IPS-11a (cell line): ENCODE measurements around the gene RBM22.
A peak's percentile ranks its signal among the peaks of the same experiment; 100 is the strongest.

Experiments
- H3K4me3 ChIP-seq: one replicate; pipeline ENCODE4 v1.5.1; 2013; ENCODE audit warnings: low read depth, low read length, control low read depth

RBM22 gene

GRCh38 chr5:150672884-150673275 is 28.0 kb downstream of the RBM22 start:
- peak overlapping the region; percentile 89 for H3K4me3 ChIP-seq

DNA sequence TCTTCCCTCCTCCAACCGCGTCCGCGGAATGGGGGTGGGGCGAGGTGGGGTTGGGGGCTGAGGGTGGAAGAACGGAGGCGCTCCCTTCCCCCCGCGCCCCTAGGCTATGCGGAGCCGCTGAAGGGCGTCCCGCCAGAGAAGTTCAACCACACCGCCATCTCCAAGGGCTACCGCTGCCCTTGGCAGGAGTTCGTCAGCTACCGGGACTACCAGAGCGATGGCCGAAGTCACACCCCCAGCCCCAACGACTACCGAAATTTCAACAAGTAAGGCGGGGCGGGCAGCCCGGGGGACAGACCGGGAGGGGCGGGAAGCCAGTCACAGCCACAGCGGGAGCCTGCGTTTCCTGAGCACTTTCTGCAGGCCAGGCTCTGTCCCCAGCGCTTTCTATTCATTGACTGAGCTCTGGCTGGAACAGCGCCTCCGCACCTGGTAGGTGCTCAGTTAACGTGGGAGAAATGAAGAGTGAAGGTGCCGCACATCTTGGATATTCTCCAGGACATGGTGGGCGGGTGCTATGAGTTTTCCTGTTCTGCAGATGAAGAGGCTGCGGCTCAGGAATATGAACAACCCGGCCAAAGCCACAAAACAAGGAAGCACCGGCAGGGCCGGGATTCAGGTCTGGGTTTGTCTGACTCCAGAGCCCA is 28.5 kb downstream of the RBM22 start:
- peak overlapping the region; percentile 89 for H3K4me3 ChIP-seq

DNA sequence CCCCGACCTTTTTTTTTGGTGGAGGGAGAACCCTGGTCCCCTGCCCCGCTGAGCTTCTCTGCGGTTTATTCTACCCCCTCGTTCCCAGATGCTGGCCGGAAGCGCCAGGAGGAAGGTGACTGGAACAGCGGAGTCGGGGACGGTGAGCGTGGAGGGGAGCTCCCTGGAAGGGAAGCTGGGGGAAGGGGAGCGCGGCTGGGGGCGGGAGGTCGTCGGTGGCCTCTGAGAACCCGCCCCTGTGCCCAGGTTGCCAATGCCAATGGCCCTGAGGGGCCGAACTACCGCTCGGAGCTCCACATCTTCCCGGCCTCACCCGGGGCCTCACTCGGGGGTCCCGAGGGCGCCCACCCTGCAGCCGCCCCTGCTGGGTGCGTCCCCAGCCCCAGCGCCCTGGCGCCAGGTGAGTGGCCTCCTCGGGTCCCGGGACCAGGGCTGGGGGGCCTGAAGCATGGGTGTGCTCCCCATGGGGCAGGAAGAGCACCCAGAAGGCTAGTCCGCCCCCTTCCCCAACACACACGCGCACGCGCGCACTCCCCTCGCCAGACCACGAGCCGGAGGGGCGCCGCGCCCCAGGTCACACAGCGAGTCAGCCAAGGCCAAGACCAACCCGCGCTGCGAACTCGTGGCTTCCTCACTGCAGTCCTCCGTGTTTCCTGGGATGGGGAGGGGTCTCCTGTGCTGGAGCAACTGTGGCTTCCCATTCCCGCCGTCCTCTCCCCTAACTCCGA is 29.2 kb downstream of the RBM22 start:
- peak overlapping the region; percentile 89 for H3K4me3 ChIP-seq

GRCh38 chr5:150670948-150671310 is 29.9 kb downstream of the RBM22 start:
- H3K4me3 ChIP-seq = peak overlapping the region; percentile 89

DNA sequence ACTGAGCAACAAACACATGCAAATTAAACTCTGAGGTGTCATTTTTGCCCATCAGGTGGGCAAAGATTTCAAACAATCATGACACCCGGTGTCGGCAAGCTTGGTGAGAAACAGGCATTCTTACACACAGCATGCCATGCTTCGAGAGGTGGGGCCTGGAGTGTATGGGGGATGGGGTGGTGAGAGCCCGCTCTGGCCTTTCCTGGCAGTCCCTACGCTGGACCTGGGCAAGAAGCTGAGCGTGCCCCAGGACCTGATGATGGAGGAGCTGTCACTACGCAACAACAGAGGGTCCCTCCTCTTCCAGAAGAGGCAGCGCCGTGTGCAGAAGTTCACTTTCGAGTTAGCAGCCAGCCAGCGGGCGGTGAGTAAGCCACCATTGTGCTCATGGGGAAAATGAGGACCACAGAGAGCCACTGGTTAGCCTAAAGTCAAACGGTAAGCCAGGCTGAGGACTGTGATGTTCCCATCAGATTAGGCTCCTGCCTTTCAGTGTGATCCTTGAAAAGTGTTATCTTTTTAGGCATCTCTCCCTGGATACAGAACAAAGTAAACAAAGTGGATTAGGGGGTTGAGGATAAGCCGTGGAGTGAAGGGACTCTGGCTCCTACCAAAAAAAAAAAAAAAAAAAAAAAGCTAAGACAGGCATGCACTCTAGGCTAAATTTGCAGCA is 30.5 kb downstream of the RBM22 start:
- no peak overlapping the region for H3K4me3 ChIP-seq

GRCh38 chr5:150665044-150665443 is 35.8 kb downstream of the RBM22 start:
- H3K4me3 ChIP-seq = no peak overlapping the region

- H3K4me3 ChIP-seq = no peak overlapping the region
Measured at GRCh38 chr5:150663936-150664335, 36.9 kb downstream of the RBM22 start.

- H3K4me3 ChIP-seq = no peak overlapping the region
Measured at GRCh38 chr5:150662731-150663516, 37.9 kb downstream of the RBM22 start.

DNA sequence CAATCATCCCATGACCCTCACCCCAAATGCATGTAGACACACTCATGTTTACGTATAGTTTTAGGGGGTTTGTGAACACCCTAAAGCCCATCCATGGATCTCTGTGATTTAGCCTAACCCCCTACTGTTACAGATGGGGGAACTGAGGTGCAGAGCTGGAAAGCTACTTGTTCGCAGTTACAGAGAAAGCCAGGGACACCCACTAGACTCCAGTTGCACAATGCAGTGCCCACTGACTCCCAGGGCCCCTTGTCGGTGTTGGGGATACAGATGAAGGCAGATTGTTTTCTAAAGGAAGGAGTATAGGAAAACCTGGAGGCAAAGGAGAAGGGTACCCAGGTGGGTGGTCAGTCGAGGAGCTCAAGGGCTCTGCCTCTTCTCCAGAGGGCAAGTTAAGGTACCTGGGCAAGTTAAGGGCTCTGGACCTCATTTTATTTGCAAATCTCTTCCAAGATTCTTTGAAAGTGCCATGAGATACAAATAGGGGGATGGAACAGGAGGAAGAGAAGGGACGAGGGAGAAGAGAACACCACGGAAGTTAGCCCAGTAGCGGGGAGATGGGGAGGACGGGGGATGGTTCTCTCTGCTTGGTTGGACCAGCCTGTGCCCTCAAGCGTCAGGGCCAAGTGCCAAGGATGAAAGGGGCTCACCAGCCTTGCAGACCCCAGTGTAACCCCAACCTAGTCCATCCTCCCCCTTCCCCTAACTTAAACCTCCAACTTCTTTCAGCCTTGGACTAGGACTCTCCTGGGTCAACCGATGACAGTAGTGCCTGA is 38.9 kb downstream of the RBM22 start:
- no peak overlapping the region for H3K4me3 ChIP-seq

DNA sequence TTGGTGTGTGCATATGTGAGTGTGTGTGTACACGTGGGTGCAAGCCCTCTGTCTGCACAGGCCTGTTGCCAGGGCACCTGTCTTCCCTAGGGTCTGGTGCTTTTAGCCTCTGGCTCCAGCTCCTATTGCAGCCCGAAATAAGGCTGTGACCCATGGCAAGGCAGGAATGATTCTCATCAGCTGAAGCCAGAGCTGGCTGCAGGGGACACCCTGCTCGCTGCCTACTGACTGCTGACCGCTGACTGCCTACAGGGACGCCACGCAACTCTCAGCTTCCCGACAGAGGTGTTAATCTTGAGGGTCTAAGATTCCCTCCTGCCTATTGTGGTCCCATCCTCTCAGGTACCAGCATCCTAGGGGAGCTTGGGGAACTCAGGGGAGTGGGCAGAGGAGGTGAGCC is 39.8 kb downstream of the RBM22 start, which contains the start of gene MYOZ3:
TSS of gene MYOZ3 (plus strand) at position 166 of the 400 bp plus-strand sequence. CDS start 1,691 bp downstream, outside the sequence.
- H3K4me3 ChIP-seq = no peak within 1 kb of the TSS

- no peak overlapping the region for H3K4me3 ChIP-seq
Measured at GRCh38 chr5:150660108-150660831, 40.6 kb downstream of the RBM22 start.

DNA sequence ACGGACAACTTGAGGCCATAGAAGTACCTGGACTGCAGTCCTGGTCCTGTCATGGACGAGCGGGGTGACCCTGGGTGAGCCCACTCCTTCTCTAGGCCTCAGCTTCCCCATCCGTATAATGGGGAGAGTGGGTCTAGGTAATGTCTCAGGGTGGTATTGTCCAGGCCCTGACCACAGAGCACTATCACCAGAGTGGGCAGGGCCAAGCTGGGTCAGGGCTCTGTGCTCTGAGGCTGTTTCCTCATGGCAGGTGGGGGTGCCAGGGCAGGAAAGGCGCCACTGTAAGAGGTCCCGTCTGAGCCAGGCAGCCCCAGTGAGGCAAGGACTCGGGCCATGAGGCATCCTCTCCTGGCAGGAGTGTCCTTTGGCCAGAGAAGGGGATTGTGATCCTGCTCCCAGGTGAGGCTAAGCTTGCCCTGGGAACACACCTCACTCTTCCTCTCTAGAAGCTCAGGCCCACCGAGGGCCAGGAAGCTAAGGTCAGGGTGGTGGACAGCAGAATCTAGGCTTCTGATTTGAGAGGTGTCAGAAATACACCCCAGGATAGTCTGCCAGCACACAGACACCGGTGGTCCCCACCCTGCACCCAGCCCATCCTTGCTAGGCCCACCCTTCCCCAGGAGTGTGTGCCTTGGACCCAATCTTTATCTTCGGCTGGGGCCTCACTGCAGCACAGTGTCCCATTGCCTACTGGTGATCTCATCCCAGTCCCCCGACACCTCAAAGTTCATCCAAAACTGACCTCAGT is 41.3 kb downstream of the RBM22 start:
- H3K4me3 ChIP-seq = no peak overlapping the region

DNA sequence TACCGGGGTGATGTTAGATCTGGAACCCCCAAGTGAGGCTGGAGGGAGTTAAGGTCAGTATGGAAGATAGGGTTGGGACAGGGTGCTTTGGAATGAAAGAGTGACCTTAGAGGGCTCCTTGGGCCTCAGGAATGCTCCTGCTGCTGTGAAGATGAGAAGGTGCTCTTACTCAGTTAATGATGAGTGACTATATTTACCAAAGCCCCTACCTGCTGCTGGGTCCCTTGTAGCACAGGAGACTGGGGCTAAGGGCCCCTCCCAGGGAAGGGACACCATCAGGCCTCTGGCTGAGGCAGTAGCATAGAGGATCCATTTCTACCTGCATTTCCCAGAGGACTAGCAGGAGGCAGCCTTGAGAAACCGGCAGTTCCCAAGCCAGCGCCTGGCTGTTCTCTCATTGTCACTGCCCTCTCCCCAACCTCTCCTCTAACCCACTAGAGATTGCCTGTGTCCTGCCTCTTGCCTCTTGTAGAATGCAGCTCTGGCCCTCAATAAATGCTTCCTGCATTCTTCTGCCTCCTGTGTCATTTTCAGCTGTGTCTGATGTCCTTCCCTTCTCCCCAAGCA is 42.1 kb downstream of the RBM22 start:
- no peak overlapping the region for H3K4me3 ChIP-seq

GRCh38 chr5:150658121-150658520 is 42.7 kb downstream of the RBM22 start:
- H3K4me3 ChIP-seq = no peak overlapping the region

DNA sequence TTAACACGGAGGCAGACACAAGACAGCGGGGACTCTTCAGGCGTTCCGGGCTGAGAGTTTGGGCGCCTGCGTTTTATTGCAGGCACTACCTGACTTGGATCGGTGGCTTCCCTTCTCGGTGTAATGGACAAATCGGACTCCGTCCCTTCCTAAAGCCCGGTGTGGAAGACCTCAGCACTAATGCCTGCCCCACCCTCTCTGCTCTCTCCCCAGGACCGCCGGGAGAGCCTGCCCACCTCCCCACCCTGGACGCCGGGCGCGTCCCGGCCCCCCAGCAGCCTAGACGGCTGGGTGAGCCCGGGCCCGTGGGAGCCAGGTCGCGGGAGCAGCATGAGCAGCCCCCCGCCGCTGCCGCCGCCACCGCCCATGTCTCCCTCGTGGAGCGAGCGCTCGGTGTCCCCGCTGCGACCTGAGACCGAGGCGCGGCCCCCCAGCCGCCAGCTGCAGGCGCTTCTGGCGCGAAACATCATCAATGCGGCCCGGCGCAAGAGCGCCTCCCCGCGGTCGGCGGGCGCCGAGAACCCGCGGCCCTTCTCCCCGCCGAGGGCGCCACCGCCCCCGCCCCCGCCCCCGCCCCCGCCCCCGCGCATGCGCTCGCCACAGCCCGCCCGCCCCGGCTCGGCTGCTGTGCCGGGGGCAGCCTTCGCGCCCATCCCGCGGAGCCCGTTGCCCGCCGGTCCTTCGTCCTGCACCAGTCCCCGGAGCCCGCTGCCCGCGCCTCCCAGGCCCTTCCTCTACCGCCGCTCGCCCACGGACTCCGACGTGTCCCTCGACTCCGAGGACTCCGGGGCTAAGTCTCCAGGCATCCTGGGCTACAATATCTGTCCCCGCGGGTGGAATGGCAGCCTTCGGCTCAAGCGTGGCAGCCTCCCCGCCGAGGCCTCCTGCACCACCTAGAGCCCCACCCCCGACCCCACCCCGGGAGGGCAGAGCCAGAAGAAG is 44.4 kb downstream of the RBM22 start:
- peak overlapping the region; percentile 58 for H3K4me3 ChIP-seq

DNA sequence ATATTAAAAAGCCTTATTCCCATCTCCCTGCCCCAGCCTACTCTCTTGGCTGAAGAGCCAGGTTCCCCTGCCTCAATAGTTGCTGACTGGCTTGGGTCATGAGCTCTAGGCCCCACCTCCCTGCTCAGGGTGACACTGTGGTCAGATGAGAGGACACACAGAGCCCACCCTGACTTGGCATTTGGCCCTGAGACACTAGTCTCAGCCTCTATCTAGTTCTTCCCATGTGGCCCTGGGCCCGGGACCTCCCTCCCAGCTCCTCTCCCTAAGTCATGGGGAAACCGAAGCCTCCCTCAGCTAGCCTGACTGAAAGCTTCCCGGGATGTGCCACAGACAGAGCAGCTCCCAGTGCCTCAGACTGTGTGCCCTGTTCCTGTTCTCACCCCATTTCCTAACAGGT is 45.6 kb downstream of the RBM22 start:
- no peak overlapping the region for H3K4me3 ChIP-seq

GRCh38 chr5:150653762-150654556 is 46.9 kb downstream of the RBM22 start:
- no peak overlapping the region for H3K4me3 ChIP-seq
